Loucy (cell line): ENCODE measurements around the gene FXYD6.

Experiments used
- EZH2phosphoT487 ChIP-seq: fragments of 200-600 bp; IDR thresholded peaks from 2 replicates; pipeline ENCODE4 v1.6.1; 2018; ENCODE audit warnings: antibody characterized with exemption, mild to moderate bottlenecking, moderate library complexity, borderline replicate concordance
- TF ChIP-seq, protein P1 (sequence below): fragments of 200-600 bp; sonication (generic); conservative IDR thresholded peaks from 2 replicates; pipeline ENCODE4 v1.5.1; 2014; ENCODE audit warnings: mild to moderate bottlenecking, antibody characterized with exemption, low read length

- TF ChIP-seq, protein P1, sequence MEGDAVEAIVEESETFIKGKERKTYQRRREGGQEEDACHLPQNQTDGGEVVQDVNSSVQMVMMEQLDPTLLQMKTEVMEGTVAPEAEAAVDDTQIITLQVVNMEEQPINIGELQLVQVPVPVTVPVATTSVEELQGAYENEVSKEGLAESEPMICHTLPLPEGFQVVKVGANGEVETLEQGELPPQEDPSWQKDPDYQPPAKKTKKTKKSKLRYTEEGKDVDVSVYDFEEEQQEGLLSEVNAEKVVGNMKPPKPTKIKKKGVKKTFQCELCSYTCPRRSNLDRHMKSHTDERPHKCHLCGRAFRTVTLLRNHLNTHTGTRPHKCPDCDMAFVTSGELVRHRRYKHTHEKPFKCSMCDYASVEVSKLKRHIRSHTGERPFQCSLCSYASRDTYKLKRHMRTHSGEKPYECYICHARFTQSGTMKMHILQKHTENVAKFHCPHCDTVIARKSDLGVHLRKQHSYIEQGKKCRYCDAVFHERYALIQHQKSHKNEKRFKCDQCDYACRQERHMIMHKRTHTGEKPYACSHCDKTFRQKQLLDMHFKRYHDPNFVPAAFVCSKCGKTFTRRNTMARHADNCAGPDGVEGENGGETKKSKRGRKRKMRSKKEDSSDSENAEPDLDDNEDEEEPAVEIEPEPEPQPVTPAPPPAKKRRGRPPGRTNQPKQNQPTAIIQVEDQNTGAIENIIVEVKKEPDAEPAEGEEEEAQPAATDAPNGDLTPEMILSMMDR, result no peak
- TF ChIP-seq EZH2phosphoT487, result no peak
Measured at GRCh38 chr11:117860139-117860538, 16.3 kb downstream of the FXYD6 start.
